ENCODE results near the gene TMEM60. TPM values are rescaled to one million over a fixed set of nuclear protein-coding genes. Genes with fewer than 3 reads are reported as not detected.

The TMEM60 gene
- total RNA-seq, 2 donors from 2014 or later: 9.6 TPM; not detected in 1

- TF ChIP-seq, protein P1, sequence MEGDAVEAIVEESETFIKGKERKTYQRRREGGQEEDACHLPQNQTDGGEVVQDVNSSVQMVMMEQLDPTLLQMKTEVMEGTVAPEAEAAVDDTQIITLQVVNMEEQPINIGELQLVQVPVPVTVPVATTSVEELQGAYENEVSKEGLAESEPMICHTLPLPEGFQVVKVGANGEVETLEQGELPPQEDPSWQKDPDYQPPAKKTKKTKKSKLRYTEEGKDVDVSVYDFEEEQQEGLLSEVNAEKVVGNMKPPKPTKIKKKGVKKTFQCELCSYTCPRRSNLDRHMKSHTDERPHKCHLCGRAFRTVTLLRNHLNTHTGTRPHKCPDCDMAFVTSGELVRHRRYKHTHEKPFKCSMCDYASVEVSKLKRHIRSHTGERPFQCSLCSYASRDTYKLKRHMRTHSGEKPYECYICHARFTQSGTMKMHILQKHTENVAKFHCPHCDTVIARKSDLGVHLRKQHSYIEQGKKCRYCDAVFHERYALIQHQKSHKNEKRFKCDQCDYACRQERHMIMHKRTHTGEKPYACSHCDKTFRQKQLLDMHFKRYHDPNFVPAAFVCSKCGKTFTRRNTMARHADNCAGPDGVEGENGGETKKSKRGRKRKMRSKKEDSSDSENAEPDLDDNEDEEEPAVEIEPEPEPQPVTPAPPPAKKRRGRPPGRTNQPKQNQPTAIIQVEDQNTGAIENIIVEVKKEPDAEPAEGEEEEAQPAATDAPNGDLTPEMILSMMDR (IDR thresholded peaks at IDR 0.05): no peak
- TF ChIP-seq POLR2A (IDR thresholded peaks at IDR 0.05): no peak
- intact Hi-C loops (cut with DNase I): no loop called here
- DNase-seq: no peak
- Histone ChIP-seq H3K36me3 (replicated peaks in 1 of 2; ENCODE audit: insufficient read depth in 1 of 2, low read depth in 2 of 2) (no peaks in the 10 kb centered on the region), H3K9me3 (no peaks in the 10 kb centered on the region), H3K27me3 (no peaks in the 10 kb centered on the region), H3K4me3 (no peak overlapping the region), H3K27ac (no peak overlapping the region), H3K4me1 (peaks cover 10% of the 10 kb centered on the region)
- 15 to 23% methylated on average over 1 of the region's 1 CpG for WGBS, 2 donors
- ATAC-seq: no peak
Observed at GRCh38 chr7:77831953-77832352, 33.7 kb upstream of the TMEM60 start.

GRCh38 chr7:77831481-77831880 lies 33.2 kb upstream of the TMEM60 start:
- Histone ChIP-seq H3K9me3 (peaks cover 0 to 1% (median 0%) of the 10 kb centered on the region in 3 donors), H3K27ac (no peak overlapping the region), H3K36me3 (replicated peaks in 1 of 2; ENCODE audit: insufficient read depth in 1 of 2, low read depth in 2 of 2) (no peaks in the 10 kb centered on the region), H3K4me3 (no peak overlapping the region), H3K4me1 (peaks cover 10% of the 10 kb centered on the region), H3K27me3 (no peaks in the 10 kb centered on the region)
- no peak for ATAC-seq
- no peak for TF ChIP-seq POLR2A (IDR thresholded peaks at IDR 0.05)
- TF ChIP-seq, protein P1 (IDR thresholded peaks at IDR 0.05): no peak
- no peak for DNase-seq
- intact Hi-C loops (cut with DNase I): no loop called here
- WGBS, 2 donors: 89 to 90% methylated on average over 7 of the region's 7 CpGs

DNA sequence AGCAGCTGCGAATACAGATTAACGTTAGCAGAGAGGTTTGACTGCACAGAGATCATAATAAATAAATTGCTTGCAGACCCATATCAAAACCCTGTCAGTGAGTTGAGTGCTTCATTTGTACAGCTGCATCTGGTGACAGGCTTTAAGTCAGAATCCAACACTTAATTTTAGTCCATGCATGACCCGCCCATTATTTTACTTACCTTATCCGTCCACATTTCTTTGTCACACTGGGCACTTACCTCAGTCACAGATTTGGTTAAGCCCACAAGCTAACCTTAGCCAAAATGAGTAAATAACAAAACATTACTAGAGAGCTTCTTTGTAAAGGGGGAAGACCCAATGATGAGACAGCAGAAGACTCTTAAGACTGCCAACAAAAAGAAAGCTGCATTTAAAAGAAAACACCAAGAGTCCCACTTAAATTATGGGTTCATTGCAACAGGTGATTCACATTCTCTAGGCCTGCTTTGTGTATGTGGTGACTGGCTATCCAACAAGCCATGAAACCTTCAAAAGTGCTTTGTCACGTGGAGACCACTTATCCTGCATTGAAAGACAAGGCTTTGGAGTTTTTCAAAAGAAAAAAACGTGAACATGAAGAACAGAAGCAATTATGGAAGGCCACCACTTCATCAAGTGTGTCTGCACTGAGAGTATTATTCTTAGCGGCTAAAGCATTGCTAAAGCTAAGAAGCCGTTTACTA lies 32.6 kb upstream of the TMEM60 start:
- no peak for ATAC-seq
- H3K4me3 ChIP-seq: no peak overlapping the region
- peaks cover 0 to 4% (median 0%) of the 10 kb centered on the region in 3 donors for H3K9me3 ChIP-seq
- no peak for DNase-seq
- no peaks in the 10 kb centered on the region for H3K27me3 ChIP-seq
- TF ChIP-seq, protein P1 (IDR thresholded peaks at IDR 0.05): no peak
- no peak for TF ChIP-seq POLR2A (IDR thresholded peaks at IDR 0.05)
- H3K27ac ChIP-seq: no peak overlapping the region
- intact Hi-C loops (cut with DNase I): no loop called here
- H3K4me1 ChIP-seq: peaks cover 10% of the 10 kb centered on the region
- no peaks in the 10 kb centered on the region for H3K36me3 ChIP-seq (replicated peaks in 1 of 2; ENCODE audit: insufficient read depth in 1 of 2, low read depth in 2 of 2)
- WGBS, 2 donors: 79 to 81% methylated on average over 8 of the region's 8 CpGs

DNA sequence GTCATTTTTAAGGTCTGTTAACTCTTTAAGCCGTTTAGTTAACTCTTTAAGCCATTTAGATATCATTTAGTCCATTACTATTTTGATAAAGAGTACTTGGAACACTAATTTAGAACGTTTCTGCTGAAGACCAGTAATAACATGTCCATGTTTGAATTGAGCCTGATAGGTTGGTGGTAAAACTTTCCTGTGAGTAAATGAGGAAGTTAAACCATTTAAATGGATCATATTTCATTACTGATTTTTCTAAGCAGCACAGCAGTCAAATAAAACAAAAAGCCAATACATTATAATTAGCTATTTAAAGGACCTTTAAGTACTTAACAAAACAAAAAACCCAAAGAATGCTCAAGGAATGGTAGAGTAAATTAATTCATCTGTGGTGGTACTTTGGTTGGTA lies 29.8 kb upstream of the TMEM60 start:
- peaks cover 0 to 4% (median 0%) of the 10 kb centered on the region in 3 donors for H3K9me3 ChIP-seq
- no peak overlapping the region for H3K4me3 ChIP-seq
- H3K36me3 ChIP-seq (replicated peaks in 1 of 2; ENCODE audit: insufficient read depth in 1 of 2, low read depth in 2 of 2): no peaks in the 10 kb centered on the region
- no peaks in the 10 kb centered on the region for H3K27me3 ChIP-seq
- intact Hi-C loops (cut with DNase I): no loop called here
- DNase-seq (no peak), ATAC-seq (no peak)
- peaks cover 9% of the 10 kb centered on the region for H3K4me1 ChIP-seq
- no peak overlapping the region for H3K27ac ChIP-seq
- TF ChIP-seq, protein P1 (IDR thresholded peaks at IDR 0.05): no peak
- no peak for TF ChIP-seq POLR2A (IDR thresholded peaks at IDR 0.05)
- WGBS, 2 donors: 49 to 57% methylated on average over 2 of the region's 2 CpGs

DNA sequence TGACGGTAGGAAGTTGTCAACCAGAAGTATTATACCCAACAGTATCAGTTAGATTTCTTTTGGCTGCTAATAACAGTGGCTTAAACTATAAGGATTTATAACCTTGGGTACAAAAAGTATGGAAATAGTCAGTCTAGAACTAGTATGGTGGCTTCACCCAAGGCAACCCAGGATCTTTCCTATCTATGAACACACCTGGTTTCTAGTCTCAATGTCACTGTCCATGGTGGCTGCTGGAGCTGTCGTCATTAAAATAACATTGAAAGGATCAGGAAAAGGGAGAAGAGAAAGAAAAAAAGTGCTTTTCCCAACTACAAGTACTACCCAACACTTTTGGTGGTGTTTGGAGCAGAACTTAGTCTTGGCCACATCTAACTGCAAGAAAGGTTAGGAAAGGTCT lies 28.1 kb upstream of the TMEM60 start:
- Histone ChIP-seq H3K27ac (no peak overlapping the region), H3K9me3 (peaks cover 0 to 9% (median 0%) of the 10 kb centered on the region in 3 donors), H3K4me1 (peaks cover 5% of the 10 kb centered on the region), H3K27me3 (no peaks in the 10 kb centered on the region), H3K36me3 (replicated peaks in 1 of 2; ENCODE audit: insufficient read depth in 1 of 2, low read depth in 2 of 2) (no peaks in the 10 kb centered on the region), H3K4me3 (no peak overlapping the region)
- TF ChIP-seq, protein P1 (IDR thresholded peaks at IDR 0.05): no peak
- no peak for TF ChIP-seq POLR2A (IDR thresholded peaks at IDR 0.05)
- 83 to 91% methylated on average over 2 of the region's 2 CpGs for WGBS, 2 donors
- intact Hi-C loops (cut with DNase I): no loop called here
- DNase-seq (no peak), ATAC-seq (no peak)

Data from body of pancreas (tissue), 4 donors.